Measurements from ENCODE around the gene HOXB5.

Gene HOXB5

DNA sequence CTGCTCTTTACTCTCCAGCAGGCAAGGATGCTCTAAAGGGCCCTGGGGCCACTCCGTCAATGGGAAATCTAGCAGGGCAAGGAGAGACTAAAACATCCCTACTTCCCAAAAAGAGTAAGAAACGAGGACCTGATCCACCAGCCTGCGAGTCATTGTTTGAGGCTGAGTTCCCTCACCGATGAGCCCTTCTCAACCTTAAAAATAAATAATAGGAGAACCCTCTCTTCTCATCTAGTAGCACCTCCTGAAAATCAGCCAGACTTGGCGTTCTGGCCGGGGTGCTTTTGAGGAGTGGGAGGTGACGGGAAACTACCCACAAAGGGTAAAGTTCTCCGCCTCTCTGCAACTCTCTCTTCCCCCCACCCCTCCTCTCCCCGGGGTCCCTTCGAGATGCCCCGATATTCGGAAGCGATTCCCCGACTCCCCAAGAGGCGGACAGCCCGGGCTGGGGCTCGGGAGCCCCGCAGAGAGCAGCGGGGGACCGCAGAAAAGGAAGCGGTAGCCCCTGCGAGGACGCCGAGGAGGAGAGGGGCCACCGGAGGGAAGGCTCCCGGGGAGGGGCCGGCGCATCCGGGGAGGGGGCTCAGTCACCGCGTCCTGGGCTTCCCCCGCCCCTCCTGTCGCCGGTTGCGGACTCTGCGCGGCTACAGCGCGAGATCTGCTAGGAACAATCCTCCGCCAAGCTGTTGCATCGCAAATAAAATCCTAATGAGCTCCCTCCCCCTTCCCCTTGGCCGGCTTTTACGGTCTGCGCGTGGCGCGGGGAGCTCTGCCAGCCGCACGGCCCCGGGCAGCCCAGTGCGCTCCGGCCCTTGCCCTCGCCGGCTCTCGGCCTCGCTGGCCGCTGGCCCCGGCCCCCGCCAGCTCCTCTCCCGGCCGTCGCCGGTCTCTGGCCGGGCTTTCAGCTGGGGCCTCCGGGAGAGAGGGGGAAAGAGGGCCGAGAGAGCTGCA lies 31.2 kb upstream of the HOXB5 start:
- Histone ChIP-seq H3K4me1 (ENCODE audit: insufficient read depth, low read length) (peaks cover 8% of the 10 kb centered on the region), H3K9ac (ENCODE audit: low read depth, low read length) (peak overlapping the region; percentile 44; the same call in 1 of the 2 replicates), H3K36me3 (ENCODE audit: insufficient read depth, low read length) (no peaks in the 10 kb centered on the region), H3K9me3 (ENCODE audit: control insufficient read depth, insufficient read depth, low read length) (no peaks in the 10 kb centered on the region)

DNA sequence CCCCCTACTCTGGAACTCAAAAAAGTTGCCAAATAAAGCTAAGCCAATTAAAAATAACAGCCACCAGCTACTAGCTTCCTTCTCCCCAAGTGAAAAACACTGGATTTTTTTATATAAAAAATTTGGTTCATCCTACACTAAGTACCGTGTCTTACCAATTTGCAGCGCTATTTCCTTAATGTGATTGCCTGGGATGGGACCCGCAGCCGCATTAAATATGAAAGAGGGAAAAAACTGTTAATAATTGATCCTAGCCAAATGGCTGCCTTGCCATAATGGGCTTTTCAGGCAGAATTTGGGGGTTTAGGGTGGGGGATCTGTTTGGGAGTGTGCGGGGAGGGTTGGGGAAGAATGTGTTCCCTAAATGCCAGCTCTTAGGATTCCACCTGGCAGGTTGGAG lies 30.5 kb upstream of the HOXB5 start:
- no peaks in the 10 kb centered on the region for H3K9me3 ChIP-seq (ENCODE audit: control insufficient read depth, insufficient read depth, low read length)
- peaks cover 8% of the 10 kb centered on the region for H3K4me1 ChIP-seq (ENCODE audit: insufficient read depth, low read length)
- no peak overlapping the region for H3K9ac ChIP-seq (ENCODE audit: low read depth, low read length)
- H3K36me3 ChIP-seq (ENCODE audit: insufficient read depth, low read length): no peaks in the 10 kb centered on the region

DNA sequence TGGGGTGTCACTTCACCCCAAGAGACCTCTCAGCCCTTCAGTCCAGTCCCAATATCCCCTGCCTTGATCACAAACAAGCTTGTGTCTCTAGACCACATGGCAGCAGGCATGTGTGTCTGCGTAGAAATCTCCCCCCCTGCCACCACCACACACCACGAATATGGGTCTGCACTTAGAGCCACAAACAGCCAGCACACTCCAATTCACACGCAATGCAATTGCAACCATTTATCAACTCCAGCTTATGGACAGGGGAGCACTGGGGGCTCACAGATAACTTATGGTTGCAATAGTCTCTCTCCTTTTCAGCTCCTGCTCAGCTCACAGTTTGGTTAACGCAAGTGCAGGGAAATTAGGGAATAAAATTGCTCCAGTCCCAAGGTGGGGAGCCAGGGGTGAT lies 30.0 kb upstream of the HOXB5 start:
- no peaks in the 10 kb centered on the region for H3K36me3 ChIP-seq (ENCODE audit: insufficient read depth, low read length)
- no peaks in the 10 kb centered on the region for H3K9me3 ChIP-seq (ENCODE audit: control insufficient read depth, insufficient read depth, low read length)
- H3K4me1 ChIP-seq (ENCODE audit: insufficient read depth, low read length): peaks cover 8% of the 10 kb centered on the region
- H3K9ac ChIP-seq (ENCODE audit: low read depth, low read length): no peak overlapping the region

DNA sequence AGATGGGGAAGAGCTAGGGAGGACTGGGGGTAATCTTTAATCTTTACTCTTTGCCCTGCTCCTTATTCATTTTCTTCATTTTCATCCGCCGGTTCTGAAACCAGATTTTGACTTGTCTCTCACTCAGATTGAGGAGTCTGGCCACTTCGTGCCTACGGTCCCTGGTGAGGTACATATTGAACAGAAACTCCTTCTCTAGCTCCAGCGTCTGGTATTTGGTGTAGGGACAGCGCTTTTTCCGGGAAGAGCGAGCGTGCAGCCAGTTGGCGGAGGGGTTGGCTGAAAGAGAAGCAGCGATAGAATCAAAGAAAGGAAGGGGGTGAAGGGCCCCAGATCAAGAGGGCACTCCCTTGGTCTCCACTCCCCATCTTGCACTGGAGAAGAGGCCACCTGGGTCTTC lies 29.3 kb upstream of the HOXB5 start:
- H3K9ac ChIP-seq (ENCODE audit: low read depth, low read length): no peak overlapping the region
- H3K9me3 ChIP-seq (ENCODE audit: control insufficient read depth, insufficient read depth, low read length): no peaks in the 10 kb centered on the region
- H3K36me3 ChIP-seq (ENCODE audit: insufficient read depth, low read length): no peaks in the 10 kb centered on the region
- peaks cover 12% of the 10 kb centered on the region for H3K4me1 ChIP-seq (ENCODE audit: insufficient read depth, low read length)

DNA sequence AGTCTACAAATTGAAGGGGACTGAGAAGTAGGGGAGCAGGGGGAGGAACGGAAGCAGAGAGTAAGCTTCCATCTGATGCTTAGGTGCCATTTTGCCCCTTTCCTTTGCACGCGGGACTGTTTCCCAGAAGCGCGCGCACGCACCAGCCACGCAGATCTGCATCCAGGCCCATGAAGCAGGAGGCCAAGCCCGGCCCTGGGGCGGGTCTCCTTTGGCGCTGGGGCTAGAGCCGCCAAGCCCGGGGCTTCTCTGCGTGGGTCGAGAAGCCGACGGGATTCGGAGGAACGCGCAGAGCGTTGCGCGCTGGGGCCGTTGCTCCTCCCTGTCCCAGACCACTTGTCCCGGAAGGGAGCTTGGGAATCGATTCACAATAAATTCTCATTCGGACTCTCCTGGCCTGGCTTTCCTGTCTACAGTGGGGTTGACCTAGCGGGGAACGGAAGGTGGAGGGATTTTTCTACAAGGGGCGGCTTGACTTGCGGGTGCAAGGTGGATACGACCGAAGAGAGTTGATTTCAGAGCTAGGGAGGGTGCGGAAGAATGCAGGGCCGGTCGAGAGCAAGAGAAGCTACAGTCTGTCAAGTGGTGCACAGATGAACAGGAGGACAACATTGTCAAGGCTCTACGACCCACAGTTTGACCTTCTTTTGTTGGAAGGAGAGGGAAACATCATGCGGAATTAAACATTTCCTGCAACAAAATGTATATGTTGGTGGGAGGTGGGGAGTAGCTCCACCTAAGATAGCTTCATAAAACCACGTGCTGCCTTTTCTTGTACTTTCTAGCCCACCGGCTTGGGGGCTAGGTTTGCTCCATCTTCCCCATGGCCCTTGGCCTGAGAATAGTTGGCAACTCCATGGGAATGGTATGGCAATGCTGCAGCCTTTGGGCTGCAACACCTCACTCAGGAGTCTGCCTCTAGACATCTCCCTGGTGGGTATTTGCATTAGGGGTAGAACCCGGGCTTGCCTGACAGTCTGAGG lies 28.1 kb upstream of the HOXB5 start:
- no peaks in the 10 kb centered on the region for H3K9me3 ChIP-seq (ENCODE audit: control insufficient read depth, insufficient read depth, low read length)

DNA sequence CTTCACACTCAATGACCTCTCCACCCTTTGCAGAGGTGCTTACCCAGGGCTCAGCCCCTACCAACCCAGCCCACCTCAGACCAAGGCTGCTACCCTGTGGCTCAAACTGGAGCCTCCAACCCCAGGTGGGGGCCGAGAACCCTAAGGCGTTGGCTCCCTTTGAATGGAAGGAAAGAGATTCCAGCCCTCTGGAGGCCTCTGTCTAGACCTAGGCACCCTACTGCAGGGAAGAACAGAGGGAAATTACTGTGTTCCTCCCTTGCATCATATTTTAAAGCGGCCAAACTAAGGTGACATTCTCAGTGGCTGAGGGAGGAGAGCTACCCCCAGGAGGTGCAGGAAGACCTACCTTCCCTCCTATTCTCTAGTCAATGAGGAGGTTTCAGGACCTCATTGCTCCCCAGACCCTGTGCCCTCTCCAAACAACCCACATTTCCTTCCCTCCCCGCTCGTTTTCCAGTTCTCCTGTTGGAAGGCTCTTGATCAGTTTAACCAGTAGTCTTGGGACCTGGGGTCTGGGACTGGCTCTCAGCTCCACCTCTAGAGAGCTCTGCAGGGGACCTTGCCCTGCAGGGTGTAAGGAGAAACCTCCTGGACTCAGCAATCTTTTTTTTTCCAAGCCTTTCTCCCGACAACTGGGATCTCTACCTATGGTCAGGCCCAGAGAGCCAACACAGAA lies 27.0 kb upstream of the HOXB5 start:
- Histone ChIP-seq H3K36me3 (ENCODE audit: insufficient read depth, low read length) (no peaks in the 10 kb centered on the region), H3K9ac (ENCODE audit: low read depth, low read length) (no peak overlapping the region), H3K4me1 (ENCODE audit: insufficient read depth, low read length) (peaks cover 8% of the 10 kb centered on the region), H3K9me3 (ENCODE audit: control insufficient read depth, insufficient read depth, low read length) (no peaks in the 10 kb centered on the region)

More for the DNA sequence above, 28.1 kb upstream of the HOXB5 start:
- Histone ChIP-seq H3K36me3 (ENCODE audit: insufficient read depth, low read length) (no peaks in the 10 kb centered on the region), H3K4me1 (ENCODE audit: insufficient read depth, low read length) (peaks cover 8% of the 10 kb centered on the region), H3K9ac (ENCODE audit: low read depth, low read length) (no peak overlapping the region)

DNA sequence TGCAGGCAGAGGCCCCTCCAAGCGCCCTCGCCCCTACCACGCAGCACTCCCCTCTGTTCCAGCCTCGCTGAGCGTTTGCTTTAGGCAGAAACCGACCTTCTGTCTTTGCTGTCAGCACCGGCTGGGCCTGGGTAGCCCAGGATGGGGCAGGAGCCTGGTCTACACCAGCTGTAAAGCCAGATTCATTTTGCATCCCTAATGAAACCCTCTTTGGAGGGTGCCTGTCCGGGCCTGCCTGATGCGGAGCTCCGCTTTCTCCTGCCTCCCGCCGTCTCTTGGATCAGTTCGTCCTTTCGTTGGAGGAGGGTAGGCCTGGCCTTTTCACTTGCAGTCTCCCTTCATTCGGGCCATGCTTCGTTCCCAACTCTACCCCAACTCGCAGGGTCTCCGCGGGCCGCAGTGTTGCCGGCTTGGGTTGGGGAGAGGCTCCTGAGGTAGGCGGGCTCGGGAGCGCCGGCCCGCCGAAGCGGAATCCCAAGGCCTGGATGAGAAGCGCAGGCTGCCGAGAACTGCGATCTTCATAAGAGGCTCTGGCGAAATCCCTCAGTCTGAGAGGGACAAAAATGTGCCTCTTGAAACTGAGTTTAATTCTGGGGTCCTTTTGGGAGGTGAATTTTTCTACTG lies 26.4 kb upstream of the HOXB5 start:
- Histone ChIP-seq H3K4me1 (ENCODE audit: insufficient read depth, low read length) (peaks cover 8% of the 10 kb centered on the region), H3K9ac (ENCODE audit: low read depth, low read length) (no peak overlapping the region; the same call in 1 of the 2 replicates), H3K9me3 (ENCODE audit: control insufficient read depth, insufficient read depth, low read length) (no peaks in the 10 kb centered on the region), H3K36me3 (ENCODE audit: insufficient read depth, low read length) (no peaks in the 10 kb centered on the region)

DNA sequence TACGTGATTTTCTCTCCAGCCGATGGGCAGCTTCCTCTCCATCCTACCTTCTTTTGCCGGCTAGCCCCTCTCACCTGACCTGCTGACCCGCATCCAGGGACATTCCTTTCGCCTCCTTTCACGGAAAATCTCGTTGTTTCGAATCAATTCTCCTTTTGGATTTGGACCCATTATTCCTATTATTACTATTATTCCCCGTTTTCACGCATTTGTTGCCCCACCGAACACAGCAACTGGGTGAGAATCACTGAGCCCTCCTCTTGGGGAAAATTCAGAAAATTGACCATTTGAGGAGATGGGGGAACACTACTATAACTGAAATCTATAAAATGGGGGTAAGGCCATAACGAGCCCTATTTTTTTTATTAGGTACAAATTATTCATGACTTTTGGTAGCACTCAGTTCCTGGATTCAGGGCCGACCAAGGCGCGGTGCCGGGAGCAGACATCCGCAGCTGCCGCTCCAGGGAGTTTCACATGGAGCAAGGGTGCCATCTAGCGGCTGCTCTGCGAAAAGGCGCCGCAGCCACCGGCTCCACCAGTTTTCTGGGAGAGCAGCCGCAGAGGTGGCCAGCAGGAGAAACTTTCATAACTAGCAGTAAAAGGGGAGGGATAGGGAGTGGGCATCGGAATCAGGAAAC lies 24.8 kb upstream of the HOXB5 start:
- Histone ChIP-seq H3K4me1 (ENCODE audit: insufficient read depth, low read length) (peaks cover 8% of the 10 kb centered on the region), H3K9ac (ENCODE audit: low read depth, low read length) (peak overlapping the region; percentile 5; the same call in 1 of the 2 replicates), H3K36me3 (ENCODE audit: insufficient read depth, low read length) (no peaks in the 10 kb centered on the region), H3K9me3 (ENCODE audit: control insufficient read depth, insufficient read depth, low read length) (no peaks in the 10 kb centered on the region)

DNA sequence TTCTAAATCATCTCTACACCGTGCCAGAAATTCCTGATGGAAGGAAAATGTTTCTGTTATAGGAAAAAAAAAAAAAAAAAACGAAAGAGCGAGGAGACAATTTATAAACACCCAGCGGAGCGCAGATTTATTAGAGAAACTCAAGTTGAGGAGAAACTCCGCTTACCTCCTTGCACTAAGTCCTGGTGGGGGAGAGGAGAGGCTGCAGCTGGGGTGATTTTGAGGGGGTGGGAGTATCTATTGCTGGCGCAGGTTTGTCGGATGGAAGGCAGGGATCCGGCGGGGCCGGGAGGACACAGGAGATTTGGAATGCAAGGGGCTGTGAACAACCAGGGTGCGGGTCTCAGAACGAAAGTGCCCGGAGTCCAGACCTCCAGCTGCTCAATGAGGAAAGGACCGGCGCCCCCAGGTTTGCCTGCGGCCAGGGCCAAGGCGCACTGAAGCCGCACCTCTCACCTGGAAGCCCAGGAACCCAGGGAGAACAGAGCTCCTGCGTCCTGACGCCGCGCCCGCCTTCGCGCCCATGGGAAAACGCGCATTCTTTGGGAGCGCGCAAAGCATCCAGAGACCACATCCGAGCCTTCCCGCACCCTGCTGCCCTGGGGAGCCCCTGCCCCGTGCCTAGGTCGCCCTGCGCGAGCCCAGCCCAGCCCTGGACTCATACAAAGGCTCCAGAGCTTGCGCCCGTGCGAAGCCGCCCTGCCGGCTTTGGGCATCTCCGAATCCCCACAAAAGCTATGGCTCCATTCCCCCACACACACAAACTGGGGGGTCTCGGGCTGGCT lies 24.1 kb upstream of the HOXB5 start:
- Histone ChIP-seq H3K4me1 (ENCODE audit: insufficient read depth, low read length) (peaks cover 8% of the 10 kb centered on the region), H3K9ac (ENCODE audit: low read depth, low read length) (no peak overlapping the region)

DNA sequence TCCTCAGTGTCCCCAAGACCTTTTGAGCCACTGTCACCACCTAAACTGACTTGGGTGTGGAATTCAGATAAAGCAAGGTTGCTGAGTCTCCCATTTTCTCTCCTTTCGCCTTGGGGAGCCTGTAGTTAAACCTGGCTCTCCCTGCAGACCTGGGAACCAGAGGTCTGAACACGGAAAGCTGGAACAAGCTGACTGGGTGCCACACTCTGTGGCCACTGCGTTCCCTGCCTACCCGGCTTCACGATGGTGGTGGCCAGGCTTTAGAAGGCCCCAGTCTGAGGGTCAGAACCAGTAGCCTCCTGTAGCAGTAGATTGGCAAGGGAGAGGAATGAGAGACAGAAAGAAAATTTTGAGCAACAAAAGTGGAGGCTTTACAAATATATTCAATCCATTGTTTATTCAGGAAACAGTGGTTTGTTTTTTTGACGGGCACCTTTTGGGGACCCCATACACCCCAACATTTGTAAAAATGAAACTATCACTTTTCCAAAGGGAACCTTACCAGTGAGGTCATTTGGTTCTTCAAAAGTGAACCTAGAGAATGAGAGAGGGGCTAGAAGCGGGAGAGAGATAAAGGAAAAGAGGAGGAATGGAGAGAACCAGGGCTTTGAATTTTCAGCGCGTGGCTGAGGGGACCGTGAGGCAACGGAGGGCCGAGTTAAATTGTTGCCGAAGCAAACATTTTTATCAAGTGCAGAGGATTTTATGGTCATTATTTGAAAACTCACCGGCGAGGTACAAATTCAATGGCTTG lies 23.3 kb upstream of the HOXB5 start:
- no peaks in the 10 kb centered on the region; the same call in 1 of the 2 replicates for H3K9me3 ChIP-seq (ENCODE audit: control insufficient read depth, insufficient read depth, low read length)
- no peaks in the 10 kb centered on the region for H3K36me3 ChIP-seq (ENCODE audit: insufficient read depth, low read length)

More for the DNA sequence above, 24.1 kb upstream of the HOXB5 start:
- H3K9me3 ChIP-seq (ENCODE audit: control insufficient read depth, insufficient read depth, low read length): no peaks in the 10 kb centered on the region; the same call in 1 of the 2 replicates
- H3K36me3 ChIP-seq (ENCODE audit: insufficient read depth, low read length): no peaks in the 10 kb centered on the region

DNA sequence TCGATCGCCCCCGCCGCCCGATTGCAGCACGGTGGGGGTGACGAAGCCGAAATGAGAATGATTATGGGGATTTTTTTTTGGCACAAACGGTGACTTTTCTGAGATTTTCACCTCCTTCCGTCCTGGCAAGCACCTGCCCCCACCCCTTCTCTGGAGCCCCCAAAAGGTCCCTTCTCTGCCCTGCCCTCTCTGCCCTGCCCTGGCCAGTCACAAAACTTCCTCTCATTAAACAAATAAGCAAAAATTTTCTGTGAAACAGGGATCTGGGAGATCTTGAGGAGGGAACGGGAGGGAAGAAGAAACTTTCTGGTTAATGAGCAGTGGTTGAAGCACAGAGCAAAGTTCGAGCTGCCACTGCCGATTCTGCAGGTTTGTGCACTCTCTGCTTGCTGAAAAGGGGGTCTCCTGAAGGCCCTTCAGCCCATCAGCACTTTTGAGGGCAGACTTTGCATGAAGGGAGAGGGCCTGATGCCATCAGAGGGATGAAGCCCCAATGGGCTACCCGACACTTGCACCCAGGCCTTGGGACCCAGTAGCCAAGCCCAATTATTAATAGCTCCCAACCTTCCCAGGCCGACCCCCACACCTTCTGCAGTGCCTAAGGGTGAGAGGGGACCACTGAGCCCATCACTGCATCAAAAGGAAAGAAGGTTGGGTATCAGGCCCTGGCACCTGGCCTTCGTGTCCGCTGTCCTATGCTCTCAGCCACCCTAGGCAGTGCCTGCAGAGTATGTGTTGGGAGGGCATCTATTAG lies 22.6 kb upstream of the HOXB5 start:
- H3K4me1 ChIP-seq (ENCODE audit: insufficient read depth, low read length): peaks cover 8% of the 10 kb centered on the region
- H3K36me3 ChIP-seq (ENCODE audit: insufficient read depth, low read length): no peaks in the 10 kb centered on the region
- H3K9me3 ChIP-seq (ENCODE audit: control insufficient read depth, insufficient read depth, low read length): no peaks in the 10 kb centered on the region; the same call in 1 of the 2 replicates
- no peak overlapping the region for H3K9ac ChIP-seq (ENCODE audit: low read depth, low read length)

More for the DNA sequence above, 23.3 kb upstream of the HOXB5 start:
- H3K4me1 ChIP-seq (ENCODE audit: insufficient read depth, low read length): peaks cover 8% of the 10 kb centered on the region
- H3K9ac ChIP-seq (ENCODE audit: low read depth, low read length): no peak overlapping the region

All from ES-I3 (cell line).